Ramos (cell line): ENCODE results near the gene PARD3.

Experiments
- in situ Hi-C: fragments of 300-500 bp; cut with MboI; formaldehyde crosslinking; loops from one replicate; pipeline ENCODE4 v1.14.3; 2022; ENCODE audit warnings: low sequenced_read_pairs; ENCODE audit not compliant: unreplicated experiment

PARD3 gene

GRCh38 chr10:34666008-34666704, 148.9 kb downstream of the PARD3 start:
- in situ Hi-C loops: loop anchor here (25.0 kb wide), 1 partner anchor 546 kb away; no protein-coding TSS in a partner anchor

- in situ Hi-C loops: loop anchor here (25.0 kb wide), 1 partner anchor 548 kb away; no protein-coding TSS in a partner anchor
These were observed 150.4 kb downstream of the PARD3 start for GRCh38 chr10:34664706-34665105.

GRCh38 chr10:34661580-34661979, 153.5 kb downstream of the PARD3 start:
- in situ Hi-C loops: loop anchor here (25.0 kb wide), 1 partner anchor 551 kb away; no protein-coding TSS in a partner anchor

- in situ Hi-C loops: loop anchor here (25.0 kb wide), 1 partner anchor 553 kb away; no protein-coding TSS in a partner anchor
These were observed 156.2 kb downstream of the PARD3 start for GRCh38 chr10:34658934-34659333.

GRCh38 chr10:34656661-34657060, 158.4 kb downstream of the PARD3 start:
- in situ Hi-C loops: loop anchor here (25.0 kb wide), 1 partner anchor 556 kb away; no protein-coding TSS in a partner anchor

- in situ Hi-C loops: loop anchor here (25.0 kb wide), 1 partner anchor 557 kb away; no protein-coding TSS in a partner anchor
These were observed 159.6 kb downstream of the PARD3 start for GRCh38 chr10:34655286-34656170.

- in situ Hi-C loops: loop anchor here (25.0 kb wide), 1 partner anchor 558 kb away; no protein-coding TSS in a partner anchor
These were observed 160.9 kb downstream of the PARD3 start for GRCh38 chr10:34654211-34654610.

- in situ Hi-C loops: loop anchor here (25.0 kb wide), 1 partner anchor 559 kb away; no protein-coding TSS in a partner anchor
These were observed 161.6 kb downstream of the PARD3 start for GRCh38 chr10:34653530-34653929.

GRCh38 chr10:34651416-34652195, 163.5 kb downstream of the PARD3 start:
- in situ Hi-C loops: loop anchor here (25.0 kb wide), 1 partner anchor 561 kb away; no protein-coding TSS in a partner anchor

- in situ Hi-C loops: loop anchor here (25.0 kb wide), 1 partner anchor 562 kb away; no protein-coding TSS in a partner anchor
These were observed 164.9 kb downstream of the PARD3 start for GRCh38 chr10:34650156-34650555.

GRCh38 chr10:34649385-34649784, 165.7 kb downstream of the PARD3 start:
- in situ Hi-C loops: loop anchor here (25.0 kb wide), 1 partner anchor 1312 kb away; the partner anchor contains the start of gene NRP1

GRCh38 chr10:34648919-34649318, 166.2 kb downstream of the PARD3 start:
- in situ Hi-C loops: loop anchor here (25.0 kb wide), 1 partner anchor 1312 kb away; the partner anchor contains the start of gene NRP1

- in situ Hi-C loops: loop anchor here (25.0 kb wide), 1 partner anchor 1311 kb away; the partner anchor contains the start of gene NRP1
These were observed 166.9 kb downstream of the PARD3 start for GRCh38 chr10:34647875-34648865.

GRCh38 chr10:34647160-34647559, 167.9 kb downstream of the PARD3 start:
- in situ Hi-C loops: loop anchor here (25.0 kb wide), 1 partner anchor 1310 kb away; the partner anchor contains the start of gene NRP1

GRCh38 chr10:34646331-34646730, 168.8 kb downstream of the PARD3 start:
- in situ Hi-C loops: loop anchor here (25.0 kb wide), 1 partner anchor 1309 kb away; the partner anchor contains the start of gene NRP1

- in situ Hi-C loops: loop anchor here (25.0 kb wide), 1 partner anchor 1308 kb away; the partner anchor contains the start of gene NRP1
These were observed 170.3 kb downstream of the PARD3 start for GRCh38 chr10:34644815-34645214.

- in situ Hi-C loops: loop anchor here (25.0 kb wide), 1 partner anchor 1307 kb away; the partner anchor contains the start of gene NRP1
These were observed 170.9 kb downstream of the PARD3 start for GRCh38 chr10:34644224-34644623.

- in situ Hi-C loops: loop anchor here (25.0 kb wide), 1 partner anchor 1306 kb away; the partner anchor contains the start of gene NRP1
These were observed 171.5 kb downstream of the PARD3 start for GRCh38 chr10:34643620-34644019.
